ENCODE results near the gene CENPQ. TPM values are rescaled to one million over a fixed set of nuclear protein-coding genes. Genes with fewer than 3 reads are reported as not detected.
"Not testable (repeated sequence)": the region's sequence is repeated elsewhere in the genome, so short reads cannot be mapped to it uniquely, and the experiment has no call there.

CENPQ gene
- total RNA-seq, 4 donors from 2014 or later, result 0.88 to 5.8 (median 1.6) TPM

DNA sequence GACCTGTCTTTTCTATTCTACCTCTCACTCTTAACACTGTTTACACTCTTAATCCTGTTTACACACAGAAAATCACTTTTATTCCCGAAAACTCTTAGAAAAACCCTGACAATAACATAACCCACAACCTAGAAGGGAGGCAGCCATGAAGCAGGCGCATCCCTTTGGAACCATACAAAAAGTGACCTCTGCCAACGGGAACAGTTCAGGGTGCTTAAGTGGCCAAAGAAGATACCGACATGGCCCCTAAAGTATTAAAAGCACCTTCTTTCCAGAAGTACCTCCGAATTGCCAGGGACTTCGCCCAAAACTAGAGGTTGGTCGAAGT is 607 bp upstream of the CENPQ start:
- peak overlapping the region; percentile 72 to 89 (median 84) for H3K27ac ChIP-seq

DNA sequence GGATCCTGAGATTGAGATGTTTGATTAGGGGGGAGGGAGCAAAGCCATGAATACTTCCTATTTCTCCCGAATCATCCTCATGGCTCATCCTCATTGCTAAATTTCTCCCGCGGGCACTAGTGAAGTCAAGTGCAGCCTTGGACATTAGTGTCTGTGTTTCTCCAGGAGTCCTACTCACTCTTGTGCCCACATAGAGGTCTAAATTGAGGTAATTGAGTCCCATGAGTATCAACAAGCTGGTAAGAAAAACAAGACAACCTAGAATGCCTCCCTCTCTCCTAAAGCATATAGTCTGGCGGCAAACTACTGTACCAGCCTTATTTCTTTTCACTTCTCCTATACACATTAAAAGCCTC is 420 bp downstream of the CENPQ start:
- Histone ChIP-seq H3K4me3 (peak overlapping the region; percentile 60 to 78 (median 70)), H3K27ac (peak overlapping the region; percentile 72 to 89 (median 84)), H3K36me3 (peaks cover 0 to under 1% (median 0%) of the 10 kb centered on the region in 3 donors), H3K27me3 (no peaks in the 10 kb centered on the region), H3K4me1 (peaks cover 0 to 18% (median 0%) of the 10 kb centered on the region in 4 donors), H3K9me3 (no peaks in the 10 kb centered on the region)
- TF ChIP-seq CTCF (IDR thresholded peaks at IDR 0.05) (no peak), POLR2A (IDR thresholded peaks at IDR 0.05) (no peak)
- no peak for DNase-seq

More for the DNA sequence above, 607 bp upstream of the CENPQ start:
- Histone ChIP-seq H3K27me3 (no peaks in the 10 kb centered on the region), H3K4me1 (peaks cover 0 to 18% (median 0%) of the 10 kb centered on the region in 4 donors), H3K36me3 (peaks cover 0 to 9% (median 0%) of the 10 kb centered on the region in 3 donors), H3K9me3 (no peaks in the 10 kb centered on the region), H3K4me3 (peak overlapping the region; percentile 60 to 78 (median 70))
- TF ChIP-seq CTCF (IDR thresholded peaks at IDR 0.05) (no peak), POLR2A (IDR thresholded peaks at IDR 0.05) (no peak)
- DNase-seq, result no peak

GRCh38 chr6:49464691-49465090 is 1.5 kb downstream of the CENPQ start:
- TF ChIP-seq CTCF (IDR thresholded peaks at IDR 0.05) (no peak), POLR2A (IDR thresholded peaks at IDR 0.05) (no peak)
- no peaks in the 10 kb centered on the region for H3K27me3 ChIP-seq
- H3K36me3 ChIP-seq, result no peaks in the 10 kb centered on the region
- no peak overlapping the region for H3K27ac ChIP-seq
- H3K4me3 ChIP-seq, result no peak overlapping the region
- no peak for DNase-seq
- peaks cover 0 to 18% (median 0%) of the 10 kb centered on the region in 4 donors for H3K4me1 ChIP-seq
- H3K9me3 ChIP-seq, result no peaks in the 10 kb centered on the region

DNA sequence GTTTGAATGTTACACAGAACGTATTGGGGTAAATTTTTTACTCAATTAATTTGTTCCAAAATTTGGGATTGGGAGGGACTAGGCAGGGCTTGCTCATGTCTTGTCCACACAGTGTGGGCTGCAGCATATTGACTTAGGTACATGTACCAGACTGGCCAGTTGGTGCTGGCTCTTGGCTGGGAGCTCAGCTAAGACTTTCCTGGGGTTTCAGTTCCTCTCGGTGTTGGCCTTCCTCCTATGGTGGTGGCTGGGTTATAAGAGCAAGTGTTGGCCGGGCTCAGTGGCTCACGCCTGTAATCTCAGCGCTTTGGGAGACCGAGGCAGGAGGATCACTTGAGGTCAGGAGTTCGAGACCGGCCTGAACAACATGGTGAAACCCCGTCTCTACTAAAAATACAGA is 4.9 kb downstream of the CENPQ start:
- no peak for DNase-seq
- Histone ChIP-seq H3K36me3 (peaks cover 0 to 12% (median 0%) of the 10 kb centered on the region in 3 donors), H3K27me3 (no peaks in the 10 kb centered on the region), H3K4me1 (peaks cover 0 to 6% (median 0%) of the 10 kb centered on the region in 4 donors), H3K4me3 (no peak overlapping the region), H3K27ac (no peak overlapping the region), H3K9me3 (no peaks in the 10 kb centered on the region)
- no peak for TF ChIP-seq CTCF (IDR thresholded peaks at IDR 0.05)

GRCh38 chr6:49476564-49476963 is 13.4 kb downstream of the CENPQ start:
- H3K27me3 ChIP-seq, DNase-seq, H3K4me3 ChIP-seq, H3K4me1 ChIP-seq, H3K9me3 ChIP-seq, H3K27ac ChIP-seq: not testable (repeated sequence)
- H3K36me3 ChIP-seq, result peaks cover 0 to 22% (median 0%) of the 10 kb centered on the region in 3 donors

GRCh38 chr6:49479308-49479970 is 16.3 kb downstream of the CENPQ start:
- no peak for DNase-seq
- Histone ChIP-seq H3K27ac (peak overlapping the region in 1 of 4 donors; percentile 43), H3K4me3 (no peak overlapping the region), H3K27me3 (no peaks in the 10 kb centered on the region), H3K9me3 (no peaks in the 10 kb centered on the region), H3K4me1 (no peaks in the 10 kb centered on the region), H3K36me3 (no peaks in the 10 kb centered on the region)
- TF ChIP-seq POLR2A (IDR thresholded peaks at IDR 0.05) (no peak), CTCF (IDR thresholded peaks at IDR 0.05) (no peak)

GRCh38 chr6:49481846-49482245 is 18.7 kb downstream of the CENPQ start:
- not testable (repeated sequence) for H3K9me3 ChIP-seq, H3K27ac ChIP-seq, H3K4me3 ChIP-seq, DNase-seq, H3K27me3 ChIP-seq, H3K36me3 ChIP-seq, H3K4me1 ChIP-seq

- not testable (repeated sequence) for H3K27me3 ChIP-seq, DNase-seq, H3K9me3 ChIP-seq, H3K36me3 ChIP-seq, H3K27ac ChIP-seq, H3K4me3 ChIP-seq, H3K4me1 ChIP-seq
Measured at GRCh38 chr6:49483380-49483779, 20.2 kb downstream of the CENPQ start.
